ENCODE measurements around the gene DTL. TPM values are rescaled to one million over a fixed set of nuclear protein-coding genes. Genes with fewer than 3 reads are reported as not detected.

The DTL gene
- total RNA-seq, 1 experiment from 2014 or later: 73.0 TPM

DNA sequence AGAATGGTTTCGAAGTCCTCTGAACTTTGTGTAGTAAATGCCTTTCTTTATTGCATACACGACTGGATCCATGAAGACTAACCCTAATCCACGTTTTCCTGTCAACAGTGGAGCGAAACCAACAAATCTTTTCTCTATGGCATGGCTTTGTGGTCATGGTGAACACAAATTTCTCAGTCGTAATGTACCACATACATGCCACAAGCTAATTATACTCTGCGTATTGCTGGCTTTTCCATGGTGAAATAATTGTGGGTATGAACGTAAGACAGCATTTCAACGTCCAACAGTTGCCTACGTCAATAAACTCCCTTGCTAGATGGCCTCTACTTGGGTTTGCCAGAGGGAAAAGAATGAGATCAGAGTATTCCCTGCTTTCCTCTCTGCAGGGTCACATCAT, 27.7 kb upstream of the DTL start:
- Histone ChIP-seq H3K9ac (ENCODE audit: extremely low read depth, insufficient read length, low read length) (no peak overlapping the region), H3K18ac (ENCODE audit: insufficient read length, low read depth, low read length) (no peak overlapping the region), H3K9me3 (ENCODE audit: control insufficient read depth, low read depth, low read length) (no peaks in the 10 kb centered on the region), H3T11ph (ENCODE audit: low read length) (no peak overlapping the region), H2BK12ac (ENCODE audit: insufficient read length, low read depth, low read length) (no peak overlapping the region), H3K23me2 (ENCODE audit: insufficient read length, low read depth, low read length, poor library complexity, severe bottlenecking) (no peaks in the 10 kb centered on the region), H2AFZ (ENCODE audit: low read length) (no peak overlapping the region), H4K91ac (ENCODE audit: insufficient read length, low read depth, low read length) (no peak overlapping the region), H4K20me1 (ENCODE audit: control insufficient read depth, insufficient read depth, insufficient read length) (no peaks in the 10 kb centered on the region), H2BK5ac (ENCODE audit: insufficient read length, low read length) (no peak overlapping the region), H4K5ac (ENCODE audit: insufficient read length, low read depth, low read length) (no peak overlapping the region), H3K4ac (ENCODE audit: low read depth, low read length) (no peak overlapping the region), H3K27me3 (ENCODE audit: insufficient read depth, low read length) (no peaks in the 10 kb centered on the region), H3K14ac (ENCODE audit: insufficient read depth, low read length) (no peak overlapping the region), H3K79me2 (ENCODE audit: insufficient read depth, low read length) (no peaks in the 10 kb centered on the region), H2AK5ac (ENCODE audit: insufficient read length, low read length) (no peak overlapping the region), H2BK20ac (ENCODE audit: low read depth, low read length, poor library complexity, severe bottlenecking) (no peak overlapping the region), H2BK15ac (ENCODE audit: low read depth, low read length) (no peak overlapping the region), H3K23ac (ENCODE audit: insufficient read length, low read depth, low read length) (no peak overlapping the region), H3K79me1 (ENCODE audit: insufficient read depth, low read depth, low read length, poor library complexity, severe bottlenecking) (no peaks in the 10 kb centered on the region), H3K4me2 (ENCODE audit: insufficient read depth, insufficient read length, low read length) (no peak overlapping the region), H2BK120ac (ENCODE audit: low read depth, low read length, poor library complexity, severe bottlenecking) (no peak overlapping the region), H3K4me1 (ENCODE audit: insufficient read depth, low read length) (no peaks in the 10 kb centered on the region), H4K8ac (replicated peaks; ENCODE audit: insufficient read length, low read depth, low read length) (no peak overlapping the region), H3K56ac (ENCODE audit: insufficient read length, low read depth, low read length) (no peak overlapping the region), H3K27ac (ENCODE audit: insufficient read length, low read depth, low read length) (no peak overlapping the region)
- Mint-ChIP-seq H3K4me1 (peaks cover 4 to 10% of the 10 kb centered on the region in 2 experiments), H3K9me3 (no peaks in the 10 kb centered on the region), H3K4me3 (no peak overlapping the region), H3K36me3 (ENCODE audit: insufficient read depth in 1 of 3, low read depth in 3 of 3) (peaks cover 0 to 14% (median 5%) of the 10 kb centered on the region in 3 experiments; a peak in 5 of 7 replicates), H3K27me3 (ENCODE audit: low read depth) (no peaks in the 10 kb centered on the region), H3K27ac (no peak overlapping the region)
- no peak for DNase-seq
- TF ChIP-seq, protein P1, sequence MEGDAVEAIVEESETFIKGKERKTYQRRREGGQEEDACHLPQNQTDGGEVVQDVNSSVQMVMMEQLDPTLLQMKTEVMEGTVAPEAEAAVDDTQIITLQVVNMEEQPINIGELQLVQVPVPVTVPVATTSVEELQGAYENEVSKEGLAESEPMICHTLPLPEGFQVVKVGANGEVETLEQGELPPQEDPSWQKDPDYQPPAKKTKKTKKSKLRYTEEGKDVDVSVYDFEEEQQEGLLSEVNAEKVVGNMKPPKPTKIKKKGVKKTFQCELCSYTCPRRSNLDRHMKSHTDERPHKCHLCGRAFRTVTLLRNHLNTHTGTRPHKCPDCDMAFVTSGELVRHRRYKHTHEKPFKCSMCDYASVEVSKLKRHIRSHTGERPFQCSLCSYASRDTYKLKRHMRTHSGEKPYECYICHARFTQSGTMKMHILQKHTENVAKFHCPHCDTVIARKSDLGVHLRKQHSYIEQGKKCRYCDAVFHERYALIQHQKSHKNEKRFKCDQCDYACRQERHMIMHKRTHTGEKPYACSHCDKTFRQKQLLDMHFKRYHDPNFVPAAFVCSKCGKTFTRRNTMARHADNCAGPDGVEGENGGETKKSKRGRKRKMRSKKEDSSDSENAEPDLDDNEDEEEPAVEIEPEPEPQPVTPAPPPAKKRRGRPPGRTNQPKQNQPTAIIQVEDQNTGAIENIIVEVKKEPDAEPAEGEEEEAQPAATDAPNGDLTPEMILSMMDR (conservative IDR thresholded peaks at IDR 0.05): no peak
- no CpG with 5 or more reads among the region's 9 CpGs for WGBS (ENCODE audit: extremely low coverage, insufficient read length, low lambda C conversion rate)

Data from H9 (cell line).